K562 (cell line): ENCODE measurements around the gene C2orf42. TPM values are rescaled to one million over a fixed set of nuclear protein-coding genes. Genes with fewer than 3 reads are reported as not detected.

Experiments used
- ATAC-seq: fragments of 200-7000 bp; cut with Tn5 transposase; 3 replicates; pipeline ENCODE4 v1.9.1; 2020; ENCODE audit warnings: moderate library complexity
- BruUV-seq: library from RNA; stranded (reverse); fragments of 400-500 nt; replicated peaks from 2 replicates; lab custom pipeline; 2021; lab: Mats Ljungman, UMichigan
- CTCF ChIA-PET: fragments of 300-600 bp; formaldehyde crosslinking; extraction: SDS; loops from one replicate; lab custom pipeline; 2021; ENCODE audit warnings: low intra/inter-chr PET ratio; lab: Yijun Ruan, JAX
- POLR2A ChIA-PET: fragments of 300-600, 350-650 bp; sonication (Branson Sonifier 250); formaldehyde crosslinking; extraction: SDS; loops from one replicate; lab custom pipeline; 2021; ENCODE audit warnings: antibody characterized with exemption, inconsistent platforms; lab: Yijun Ruan, JAX
- DNase-seq, 4 experiments: peaks; one replicate each; pipeline versions ENCODE4 v3.0.0 to v3.0.0-alpha.2; 2011 to 2018; ENCODE audit warnings: low spot score in 3 of 4, mixed read lengths in 3 of 4; ENCODE audit errors: extremely low read depth in 1 of 4
- FAIRE-seq: peaks from 2 replicates; lab custom pipeline; 2011; peaks lifted over from hg19 to GRCh38; lab: Jason Lieb, UNC
- H2AFZ ChIP-seq: 2 replicates; pipeline ENCODE4 v1.6.0; 2011; ENCODE audit warnings: low read depth, low read length, control low read depth, inconsistent platforms
- H3K27ac ChIP-seq: fragments of 200-600 bp; 3 replicates; pipeline ENCODE4 v1.8.0; 2011; ENCODE audit warnings: low read depth, mild to moderate bottlenecking, control low read depth, inconsistent platforms, low read length, moderate library complexity, mixed read lengths; ENCODE audit errors: extremely low read depth
- H3K27me3 ChIP-seq, 2 experiments: fragments of 300-600 bp in 1 of 2; 2 replicates in 1 of 2; 3 replicates in 1 of 2; pipeline versions ENCODE4 v1.6.0 to v1.8.0; 2011; ENCODE audit warnings: inconsistent platforms in 2 of 2, low read length in 2 of 2, mild to moderate bottlenecking in 1 of 2, mixed read lengths in 1 of 2, moderate library complexity in 1 of 2; ENCODE audit not compliant: control insufficient read depth in 2 of 2, insufficient read depth in 2 of 2
- H3K36me3 ChIP-seq: fragments of 300-600 bp; 3 replicates; pipeline ENCODE4 v1.8.0; 2011; ENCODE audit warnings: mild to moderate bottlenecking, low read length, inconsistent platforms; ENCODE audit not compliant: control insufficient read depth, insufficient read depth
- H3K4me1 ChIP-seq, 2 experiments: fragments of 200-600 bp in 1 of 2; replicated peaks in 1 of 2; 2 replicates in 1 of 2; 3 replicates in 1 of 2; pipeline versions ENCODE4 v1.5.1 to v1.8.0; 2011; ENCODE audit warnings: inconsistent platforms in 2 of 2, low read length in 2 of 2, mild to moderate bottlenecking in 1 of 2, mixed read lengths in 1 of 2, moderate library complexity in 1 of 2; ENCODE audit not compliant: control insufficient read depth in 2 of 2, insufficient read depth in 2 of 2
- H3K4me2 ChIP-seq: 2 replicates; pipeline ENCODE4 v1.6.1; 2011; ENCODE audit warnings: low read length, control low read depth, inconsistent platforms, mixed read lengths; ENCODE audit not compliant: insufficient read depth
- H3K4me3 ChIP-seq: fragments of 200-600 bp; sonication (generic), shearing (Covaris generic); 2 replicates; pipeline ENCODE4 v1.5.1; 2016; ENCODE audit warnings: control low read depth, inconsistent platforms
- H3K79me2 ChIP-seq: fragments of 200-600 bp; 3 replicates; pipeline ENCODE4 v1.8.0; 2011; ENCODE audit warnings: low read length, inconsistent platforms; ENCODE audit not compliant: control insufficient read depth, insufficient read depth
- H3K9ac ChIP-seq, 2 experiments: 2 replicates each; pipeline versions ENCODE4 v1.6.0 to v1.6.1; 2011; ENCODE audit warnings: low read depth in 2 of 2, low read length in 2 of 2, control low read depth in 1 of 2, inconsistent platforms in 1 of 2, mild to moderate bottlenecking in 1 of 2, mixed read lengths in 1 of 2; ENCODE audit not compliant: insufficient read depth in 1 of 2
- H3K9me1 ChIP-seq: one replicate; pipeline ENCODE4 v1.6.0; 2011; ENCODE audit warnings: inconsistent platforms, mild to moderate bottlenecking, low read length, moderate library complexity; ENCODE audit not compliant: control insufficient read depth, insufficient read depth
- H3K9me3 ChIP-seq: replicated peaks from 2 replicates; pipeline ENCODE4 v1.5.1; 2011; ENCODE audit warnings: low read depth, low read length, inconsistent platforms; ENCODE audit not compliant: control insufficient read depth, insufficient read depth
- H4K20me1 ChIP-seq: replicated peaks from 2 replicates; pipeline ENCODE4 v1.6.1; 2011; ENCODE audit warnings: low read length, inconsistent platforms, mixed read lengths; ENCODE audit not compliant: control insufficient read depth, insufficient read depth
- BACH1 ChIP-seq: fragments of 200-800 bp; sonication (Bioruptor generic); IDR thresholded peaks from 2 replicates; pipeline ENCODE4 v1.6.1; 2016; ENCODE audit warnings: missing genetic modification characterization, missing compliant biosample characterization
- HMGXB4 ChIP-seq: sonication (generic); formaldehyde crosslinking; IDR thresholded peaks from 2 replicates; pipeline ENCODE4 v1.8.1; 2023; ENCODE audit warnings: mild to moderate bottlenecking, missing genetic modification reagents
- YY1 ChIP-seq, 3 experiments: IDR thresholded peaks; 2 replicates each; pipeline ENCODE4 v1.6.1; 2011; ENCODE audit warnings: low read length in 2 of 3, mild to moderate bottlenecking in 2 of 3, moderate library complexity in 2 of 3, borderline replicate concordance in 1 of 3, control low read depth in 1 of 3, low read depth in 1 of 3; ENCODE audit not compliant: insufficient read depth in 3 of 3, insufficient replicate concordance in 2 of 3, control insufficient read depth in 1 of 3, insufficient read length in 1 of 3; ENCODE audit errors: extremely low read depth in 1 of 3
- ZBED1 ChIP-seq: IDR thresholded peaks from 2 replicates; pipeline ENCODE4 v1.6.1; 2014
- WGBS: fragments of 100-300 bp; shearing (Covaris generic); methylation state at CpG from one replicate; pipeline ENCODE4 v1.1.6; 2016; ENCODE audit warnings: low coverage, mixed read lengths; ENCODE audit not compliant: insufficient coverage; ENCODE audit errors: missing lambda C conversion rate; 5-methylcytosine and 5-hydroxymethylcytosine counted together
- in situ Hi-C: fragments of 300-500 bp; cut with MboI; formaldehyde crosslinking; loops from 4 replicates; pipeline ENCODE4 v1.15.0; 2018; ENCODE audit warnings: inconsistent platforms, mixed read lengths
- intact Hi-C: fragments of 100-400 bp; cut with micrococcal nuclease; formaldehyde crosslinking; loops from 2 replicates; pipeline ENCODE4 v1.14.2; 2022
- polyA plus RNA-seq, 8 experiments: library from polyadenylated mRNA; depleted of rRNA in 4 of 8; stranded (reverse) in 5 of 8; unstranded in 3 of 8; fragments of >200 nt; fragmentation: Nextera tagmentation in 2 of 8; fragmentation: Illumina TruSeq in 1 of 8; extraction: Ambion mirVana in 2 of 8; extraction: Trizol in 1 of 8; gene quantifications; 2 replicates each; pipeline versions ENCODE4 v1.2.1 to v1.2.3, GENCODE V29; 2011 to 2014; ENCODE audit warnings: inconsistent platforms in 1 of 8, missing spikeins in 1 of 8
- total RNA-seq, 7 experiments: library from RNA; depleted of rRNA in 6 of 7; stranded (reverse); fragments of >200 nt in 6 of 7; fragmentation: Illumina TruSeq in 2 of 7; extraction: Trizol in 2 of 7; gene quantifications; 2 replicates each; pipeline versions ENCODE4 v1.2.1 to v1.2.3, GENCODE V29; 2011 to 2021; ENCODE audit warnings: low replicate concordance in 1 of 7

C2orf42 gene
- total and polyA plus RNA-seq, 9 of the 15 experiments (the other 6 are each of a cell fraction or from before 2014, with no cell fraction given) = 4.6 to 10.9 (median 7.5) TPM

GRCh38 chr2:70203086-70203485, 12.3 kb upstream of the C2orf42 start:
- in situ Hi-C loops = no loop called here
- no TSS peak for BruUV-seq
- CTCF ChIA-PET = no interaction called here

More at GRCh38 chr2:70203086-70203485, 12.3 kb upstream of the C2orf42 start:
- ATAC-seq (no peak), FAIRE-seq (no peak), DNase-seq (no peak)
- POLR2A ChIA-PET = interaction anchor here (0.7 to 1.0 kb wide), 2 partner anchors 12 to 39 kb away, joined by 3 to 6 read pairs; partner anchors contain the start of gene C2orf42
- H3K4me2 ChIP-seq = no peak overlapping the region
- H3K9me3 ChIP-seq = no peaks in the 10 kb centered on the region
- H3K9me1 ChIP-seq = no peaks in the 10 kb centered on the region
- no peak overlapping the region for H3K9ac ChIP-seq
- 46% methylated on average over 5 of the region's 5 CpGs for WGBS
- no peak overlapping the region for H3K27ac ChIP-seq
- no peak overlapping the region for H2AFZ ChIP-seq
- no peaks in the 10 kb centered on the region for H4K20me1 ChIP-seq
- no peaks in the 10 kb centered on the region for H3K27me3 ChIP-seq
- TF ChIP-seq YY1 (IDR thresholded peaks at IDR 0.05; ENCODE audit: borderline replicate concordance in 1 of 3, control insufficient read depth in 1 of 3, extremely low read depth in 1 of 3, insufficient read depth in 3 of 3, insufficient read length in 1 of 3, insufficient replicate concordance in 2 of 3, low read depth in 1 of 3, low read length in 2 of 3) = no peak
- no peak for TF ChIP-seq BACH1 (tag)
- TF ChIP-seq ZBED1 = no peak
- no peak for TF ChIP-seq HMGXB4 (CRISPR knock-in tag)
- intact Hi-C loops = no loop called here
- no peaks in the 10 kb centered on the region for H3K79me2 ChIP-seq
- no peak overlapping the region for H3K4me3 ChIP-seq
- H3K4me1 ChIP-seq = no peaks in the 10 kb centered on the region; a peak in 1 of 5 replicates
- no peaks in the 10 kb centered on the region for H3K36me3 ChIP-seq
